Brain microvascular endothelial cell (primary cell): ENCODE data around the gene OR2T10.

ENCODE experiments used
- DNase-seq: peaks from one replicate; pipeline ENCODE4 v3.0.0-alpha.2; 2020
- H3K27ac ChIP-seq: fragments of 250-450 bp; sonication (Bioruptor Pico); 2 replicates; pipeline ENCODE4 v1.5.1; 2020; ENCODE audit warnings: mild to moderate bottlenecking, moderate library complexity
- H3K27me3 ChIP-seq: fragments of 250-450 bp; sonication (Bioruptor Pico); replicated peaks from 2 replicates; pipeline ENCODE4 v1.5.1; 2020; ENCODE audit warnings: mild to moderate bottlenecking
- H3K36me3 ChIP-seq: fragments of 250-450 bp; sonication (Bioruptor Pico); replicated peaks from 2 replicates; pipeline ENCODE4 v1.5.1; 2020; ENCODE audit warnings: mild to moderate bottlenecking
- H3K4me3 ChIP-seq: 2 replicates; pipeline ENCODE4 v1.5.1; 2011; ENCODE audit warnings: low read depth, mild to moderate bottlenecking, control low read depth, low read length, moderate library complexity
- in situ Hi-C: cut with HindIII; loops from 2 replicates; pipeline ENCODE4 v1.10.0; 2017; ENCODE audit warnings: low sequenced_read_pairs, low pct_ligation_motif_present
- TF ChIP-seq, protein P1 (sequence below): IDR thresholded peaks from 2 replicates; pipeline ENCODE4 v1.5.1; 2011; ENCODE audit warnings: low read depth, mild to moderate bottlenecking, moderate library complexity, low read length, control low read depth, inconsistent platforms; ENCODE audit errors: missing control alignments

The OR2T10 gene

GRCh38 chr1:248621770-248622169, 24.3 kb upstream of the OR2T10 start:
- Histone ChIP-seq H3K27ac (no peak overlapping the region), H3K4me3 (no peak overlapping the region), H3K27me3 (no peaks in the 10 kb centered on the region), H3K36me3 (no peaks in the 10 kb centered on the region)
- no peak for DNase-seq
- in situ Hi-C loops: no loop called here
- TF ChIP-seq, protein P1, sequence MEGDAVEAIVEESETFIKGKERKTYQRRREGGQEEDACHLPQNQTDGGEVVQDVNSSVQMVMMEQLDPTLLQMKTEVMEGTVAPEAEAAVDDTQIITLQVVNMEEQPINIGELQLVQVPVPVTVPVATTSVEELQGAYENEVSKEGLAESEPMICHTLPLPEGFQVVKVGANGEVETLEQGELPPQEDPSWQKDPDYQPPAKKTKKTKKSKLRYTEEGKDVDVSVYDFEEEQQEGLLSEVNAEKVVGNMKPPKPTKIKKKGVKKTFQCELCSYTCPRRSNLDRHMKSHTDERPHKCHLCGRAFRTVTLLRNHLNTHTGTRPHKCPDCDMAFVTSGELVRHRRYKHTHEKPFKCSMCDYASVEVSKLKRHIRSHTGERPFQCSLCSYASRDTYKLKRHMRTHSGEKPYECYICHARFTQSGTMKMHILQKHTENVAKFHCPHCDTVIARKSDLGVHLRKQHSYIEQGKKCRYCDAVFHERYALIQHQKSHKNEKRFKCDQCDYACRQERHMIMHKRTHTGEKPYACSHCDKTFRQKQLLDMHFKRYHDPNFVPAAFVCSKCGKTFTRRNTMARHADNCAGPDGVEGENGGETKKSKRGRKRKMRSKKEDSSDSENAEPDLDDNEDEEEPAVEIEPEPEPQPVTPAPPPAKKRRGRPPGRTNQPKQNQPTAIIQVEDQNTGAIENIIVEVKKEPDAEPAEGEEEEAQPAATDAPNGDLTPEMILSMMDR: no peak

- H3K36me3 ChIP-seq: no peaks in the 10 kb centered on the region
- no peaks in the 10 kb centered on the region for H3K27me3 ChIP-seq
- TF ChIP-seq, protein P1: peak; percentile 40
- no peak overlapping the region for H3K4me3 ChIP-seq
- H3K27ac ChIP-seq: no peak overlapping the region
- in situ Hi-C loops: no loop called here
- DNase-seq: peak; percentile 12
Measured at GRCh38 chr1:248618878-248619277, 21.4 kb upstream of the OR2T10 start.

DNA sequence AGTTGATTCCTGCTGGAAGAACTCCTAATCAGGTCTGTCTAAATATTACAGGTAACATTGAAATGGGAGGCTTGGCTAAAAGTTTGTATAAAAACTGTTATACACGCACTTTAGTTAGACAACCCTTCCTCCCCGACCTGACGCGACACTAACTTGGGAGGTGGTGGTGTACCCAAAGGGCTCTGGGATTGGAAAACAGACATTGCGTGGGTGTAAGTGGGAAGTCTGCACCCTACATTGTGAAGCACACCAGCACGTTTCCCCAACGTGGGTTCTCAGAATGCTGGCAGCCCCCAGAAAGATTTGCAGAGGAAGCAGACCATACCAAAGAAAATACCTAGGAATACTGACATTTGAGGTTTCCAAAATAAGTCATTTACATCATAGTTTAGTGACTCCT, 20.6 kb upstream of the OR2T10 start:
- Histone ChIP-seq H3K36me3 (no peaks in the 10 kb centered on the region), H3K27ac (no peak overlapping the region), H3K27me3 (no peaks in the 10 kb centered on the region), H3K4me3 (no peak overlapping the region)
- TF ChIP-seq, protein P1: no peak
- no peak for DNase-seq
- in situ Hi-C loops: no loop called here

DNA sequence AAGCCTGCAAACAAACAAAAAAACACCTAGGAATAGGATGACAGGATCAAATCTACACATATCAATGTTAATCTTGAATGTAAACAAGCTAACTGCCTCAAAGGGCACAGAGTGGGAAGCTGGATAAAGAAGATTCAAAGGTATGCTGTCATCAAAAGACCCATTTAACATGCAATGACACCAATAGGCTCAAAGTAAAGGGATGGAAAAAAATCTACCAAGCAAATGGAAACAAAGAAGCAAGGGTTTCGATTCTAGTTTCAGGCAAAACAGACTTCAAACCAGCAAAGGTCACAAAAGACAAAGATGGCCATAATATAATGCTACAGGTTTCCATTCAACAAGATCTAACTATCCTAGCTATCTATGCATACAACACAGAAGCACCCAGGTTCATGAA, 16.2 kb upstream of the OR2T10 start:
- TF ChIP-seq, protein P1: no peak
- no peak for DNase-seq
- in situ Hi-C loops: no loop called here
- H3K36me3 ChIP-seq: no peaks in the 10 kb centered on the region
- no peaks in the 10 kb centered on the region for H3K27me3 ChIP-seq
- no peak overlapping the region for H3K27ac ChIP-seq
- no peak overlapping the region for H3K4me3 ChIP-seq

- no peaks in the 10 kb centered on the region for H3K27me3 ChIP-seq
- H3K27ac ChIP-seq: no peak overlapping the region
- no peaks in the 10 kb centered on the region for H3K36me3 ChIP-seq
Measured at GRCh38 chr1:248611883-248612414, 14.4 kb upstream of the OR2T10 start.

GRCh38 chr1:248610301-248610700, 12.8 kb upstream of the OR2T10 start:
- in situ Hi-C loops: no loop called here
- DNase-seq: no peak
- TF ChIP-seq, protein P1: no peak
- Histone ChIP-seq H3K4me3 (no peak overlapping the region), H3K27me3 (no peaks in the 10 kb centered on the region), H3K36me3 (no peaks in the 10 kb centered on the region), H3K27ac (no peak overlapping the region)

More at GRCh38 chr1:248611883-248612414, 14.4 kb upstream of the OR2T10 start:
- in situ Hi-C loops: no loop called here
- DNase-seq: no peak
- TF ChIP-seq, protein P1: no peak
- no peak overlapping the region for H3K4me3 ChIP-seq
